Glutamatergic neuron (in vitro differentiated cells): Measurements from ENCODE around the gene SECISBP2. TPM values are rescaled to one million over a fixed set of nuclear protein-coding genes. Genes with fewer than 3 reads are reported as not detected.

Experiments
- DNase-seq: peaks from one replicate; pipeline ENCODE4 v3.0.0; 2022
- H3K27ac Mint-ChIP-seq: one replicate; pipeline ENCODE4 v1.8.0; 2020; ENCODE audit warnings: mild to moderate bottlenecking, mixed read lengths, inconsistent platforms; ENCODE audit not compliant: unreplicated experiment
- H3K27me3 Mint-ChIP-seq: one replicate; pipeline ENCODE4 v1.8.0; 2020; ENCODE audit warnings: mild to moderate bottlenecking, moderate library complexity, mixed read lengths, inconsistent platforms; ENCODE audit not compliant: unreplicated experiment
- H3K36me3 Mint-ChIP-seq: one replicate; pipeline ENCODE4 v1.8.0; 2020; ENCODE audit warnings: mild to moderate bottlenecking, mixed read lengths, inconsistent platforms; ENCODE audit not compliant: unreplicated experiment
- H3K4me1 Mint-ChIP-seq: one replicate; pipeline ENCODE4 v1.8.0; 2020; ENCODE audit warnings: mild to moderate bottlenecking, low read depth, mixed read lengths, inconsistent platforms; ENCODE audit not compliant: unreplicated experiment
- H3K4me3 Mint-ChIP-seq: one replicate; pipeline ENCODE4 v1.8.0; 2020; ENCODE audit warnings: mild to moderate bottlenecking, mixed read lengths, inconsistent platforms; ENCODE audit not compliant: unreplicated experiment
- H3K9me3 Mint-ChIP-seq: one replicate; pipeline ENCODE4 v1.8.0; 2020; ENCODE audit warnings: mild to moderate bottlenecking, moderate library complexity, mixed read lengths, inconsistent platforms; ENCODE audit not compliant: unreplicated experiment
- CTCF ChIP-seq: fragments of 200-600 bp; sonication (generic); IDR thresholded peaks from one replicate; pipeline ENCODE4 v1.5.0; 2021; ENCODE audit not compliant: partially characterized antibody, unreplicated experiment
- total RNA-seq: library from RNA; stranded (reverse); fragmentation: NEBNext Ultra II Directional; extraction: Animal tissue kit (Norgen Biotek cat#: 25700); gene quantifications from one replicate; pipeline ENCODE4 v1.2.1, GENCODE V29; 2021; ENCODE audit not compliant: unreplicated experiment

SECISBP2 gene
- total RNA-seq, 1 donor from 2014 or later, result 86.4 TPM

GRCh38 chr9:89313842-89314241, 4.5 kb upstream of the SECISBP2 start:
- peaks cover 12% of the 10 kb centered on the region for H3K4me1 Mint-ChIP-seq
- H3K27ac Mint-ChIP-seq, result peak overlapping the region; percentile 89
- peaks cover 12% of the 10 kb centered on the region for H3K27me3 Mint-ChIP-seq
- H3K4me3 Mint-ChIP-seq, result peak overlapping the region; percentile 96
- no peaks in the 10 kb centered on the region for H3K36me3 Mint-ChIP-seq
- DNase-seq, result no peak
- TF ChIP-seq CTCF, result no peak
- H3K9me3 Mint-ChIP-seq, result peaks cover 13% of the 10 kb centered on the region

- DNase-seq, result no peak
- peak overlapping the region; percentile 96 for H3K4me3 Mint-ChIP-seq
- H3K27me3 Mint-ChIP-seq, result peaks cover 10% of the 10 kb centered on the region
- peak overlapping the region; percentile 89 for H3K27ac Mint-ChIP-seq
- TF ChIP-seq CTCF, result no peak
- H3K36me3 Mint-ChIP-seq, result no peaks in the 10 kb centered on the region
- peaks cover 20% of the 10 kb centered on the region for H3K4me1 Mint-ChIP-seq
- peaks cover 19% of the 10 kb centered on the region for H3K9me3 Mint-ChIP-seq
Observed at GRCh38 chr9:89314955-89315354, 3.3 kb upstream of the SECISBP2 start.

- H3K27ac Mint-ChIP-seq, result no peak overlapping the region
- H3K27me3 Mint-ChIP-seq, result peaks cover 10% of the 10 kb centered on the region
- peaks cover 20% of the 10 kb centered on the region for H3K4me1 Mint-ChIP-seq
- DNase-seq, result no peak
- H3K4me3 Mint-ChIP-seq, result no peak overlapping the region
- H3K9me3 Mint-ChIP-seq, result peaks cover 18% of the 10 kb centered on the region
- TF ChIP-seq CTCF, result no peak
- H3K36me3 Mint-ChIP-seq, result no peaks in the 10 kb centered on the region
Observed at GRCh38 chr9:89315482-89315881, 2.8 kb upstream of the SECISBP2 start.

- no peak for TF ChIP-seq CTCF
- Mint-ChIP-seq H3K9me3 (peaks cover 12% of the 10 kb centered on the region), H3K27ac (peak overlapping the region; percentile 82), H3K4me1 (peaks cover 23% of the 10 kb centered on the region), H3K36me3 (no peaks in the 10 kb centered on the region), H3K4me3 (peak overlapping the region; percentile 83), H3K27me3 (no peaks in the 10 kb centered on the region)
- no peak for DNase-seq
Observed at GRCh38 chr9:89317282-89317681, 1.0 kb upstream of the SECISBP2 start.

- Mint-ChIP-seq H3K9me3 (peaks cover 11% of the 10 kb centered on the region), H3K27me3 (peaks cover 2% of the 10 kb centered on the region), H3K36me3 (no peaks in the 10 kb centered on the region), H3K27ac (peak overlapping the region; percentile 90), H3K4me3 (peak overlapping the region; percentile 92), H3K4me1 (peaks cover 26% of the 10 kb centered on the region)
- no peak for TF ChIP-seq CTCF
- no peak for DNase-seq
Observed at GRCh38 chr9:89319015-89319905, 960 bp downstream of the SECISBP2 start.
